ENCODE measurements around the gene KIFBP. TPM values are rescaled to one million over a fixed set of nuclear protein-coding genes. Genes with fewer than 3 reads are reported as not detected.
"Not testable (repeated sequence)": the region's sequence is repeated elsewhere in the genome, so short reads cannot be mapped to it uniquely, and the experiment has no call there.

The KIFBP gene
- total RNA-seq (2012; rRNA removed): 40.8 and 42.8 TPM in 2 replicates

GRCh38 chr10:68988530-68989316 is at the start of gene KIFBP:
Gene KIFBP (plus strand): TSS chr10:68988803. CDS start chr10:68988833, 30 bp downstream.
- Histone ChIP-seq H3K36me3 (ENCODE audit: insufficient read depth, low read length) (peaks cover 15% of the 10 kb centered on the region), H3K4me2 (ENCODE audit: low read length) (peak within 1 kb of the TSS; percentile 96), H3K27me3 (ENCODE audit: control insufficient read depth, insufficient read depth, low read length) (no peaks in the 10 kb centered on the region), H3K4me3 (ENCODE audit: low read length) (peak within 1 kb of the TSS; percentile 92), H3K9ac (ENCODE audit: low read depth, low read length) (peak within 1 kb of the TSS; percentile 93), H3K4me1 (ENCODE audit: control insufficient read depth, insufficient read depth, low read length) (peaks cover 34% of the 10 kb centered on the region), H3K9me3 (replicated peaks; ENCODE audit: low read length) (no peaks in the 10 kb centered on the region)

- H3K4me3 ChIP-seq (ENCODE audit: low read length): no peak overlapping the region
- H3K4me1 ChIP-seq (ENCODE audit: control insufficient read depth, insufficient read depth, low read length): no peaks in the 10 kb centered on the region
- H3K9me3 ChIP-seq (replicated peaks; ENCODE audit: low read length): no peaks in the 10 kb centered on the region
- no peak overlapping the region for H3K9ac ChIP-seq (ENCODE audit: low read depth, low read length)
- no peak overlapping the region for H3K4me2 ChIP-seq (ENCODE audit: low read length)
- H3K36me3 ChIP-seq (ENCODE audit: insufficient read depth, low read length): peaks cover 32% of the 10 kb centered on the region
- no peaks in the 10 kb centered on the region for H3K27me3 ChIP-seq (ENCODE audit: control insufficient read depth, insufficient read depth, low read length)
These were observed 49.7 kb upstream of the KIFBP start for GRCh38 chr10:68938884-68939283.

- H3K4me1 ChIP-seq (ENCODE audit: control insufficient read depth, insufficient read depth, low read length); H3K4me3 ChIP-seq (ENCODE audit: low read length); H3K27me3 ChIP-seq (ENCODE audit: control insufficient read depth, insufficient read depth, low read length); H3K9me3 ChIP-seq (replicated peaks; ENCODE audit: low read length); H3K9ac ChIP-seq (ENCODE audit: low read depth, low read length); H3K4me2 ChIP-seq (ENCODE audit: low read length): not testable (repeated sequence)
- H3K36me3 ChIP-seq (ENCODE audit: insufficient read depth, low read length): peaks cover 28% of the 10 kb centered on the region
These were observed 47.7 kb upstream of the KIFBP start for GRCh38 chr10:68940917-68941316.

DNA sequence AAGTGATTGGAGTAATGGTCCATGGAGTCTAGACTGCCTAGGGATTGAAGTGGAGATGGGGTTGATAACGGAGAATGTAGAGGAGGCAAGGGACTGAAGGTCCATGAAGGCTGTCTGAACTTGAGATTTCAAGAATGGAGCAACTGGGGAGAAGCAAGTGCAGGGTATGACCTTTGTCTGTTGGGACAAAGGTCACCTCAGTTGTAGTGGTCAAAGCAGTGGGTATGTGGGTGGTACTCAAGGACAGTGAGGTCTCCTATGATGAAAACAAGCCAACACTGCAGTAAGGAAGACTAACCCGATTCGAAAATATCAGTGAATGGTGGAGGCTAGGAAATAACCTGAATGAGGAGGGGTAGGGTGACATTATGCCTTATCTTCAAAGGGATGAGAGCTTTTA is 38.0 kb upstream of the KIFBP start:
- H3K4me2 ChIP-seq (ENCODE audit: low read length): no peak overlapping the region
- H3K4me1 ChIP-seq (ENCODE audit: control insufficient read depth, insufficient read depth, low read length): peaks cover 4% of the 10 kb centered on the region
- no peaks in the 10 kb centered on the region for H3K9me3 ChIP-seq (replicated peaks; ENCODE audit: low read length)
- H3K36me3 ChIP-seq (ENCODE audit: insufficient read depth, low read length): peaks cover 49% of the 10 kb centered on the region
- H3K9ac ChIP-seq (ENCODE audit: low read depth, low read length): no peak overlapping the region
- H3K4me3 ChIP-seq (ENCODE audit: low read length): no peak overlapping the region
- no peaks in the 10 kb centered on the region for H3K27me3 ChIP-seq (ENCODE audit: control insufficient read depth, insufficient read depth, low read length)

DNA sequence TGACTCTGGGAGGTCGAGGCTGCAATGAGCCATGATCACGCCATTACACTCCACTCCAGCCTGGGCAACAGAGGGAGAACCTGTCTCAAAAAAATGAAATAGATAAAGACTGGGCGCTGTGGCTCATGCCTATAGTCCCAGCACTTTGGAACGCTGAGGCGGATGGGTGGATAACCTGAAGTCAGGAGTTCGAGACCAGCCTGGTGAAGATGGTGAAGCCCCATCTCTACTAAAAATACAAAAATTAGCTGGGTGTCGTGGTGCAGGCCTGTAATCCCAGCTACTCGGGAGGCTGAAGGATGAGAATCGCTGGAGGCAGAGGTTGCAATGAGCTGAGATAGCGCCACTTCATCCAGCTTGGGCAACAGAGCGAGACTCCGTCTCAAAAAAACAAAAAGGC is 33.7 kb upstream of the KIFBP start:
- peak overlapping the region; percentile 86 for H3K4me2 ChIP-seq (ENCODE audit: low read length)
- H3K4me3 ChIP-seq (ENCODE audit: low read length): peak overlapping the region; percentile 92
- H3K27me3 ChIP-seq (ENCODE audit: control insufficient read depth, insufficient read depth, low read length): no peaks in the 10 kb centered on the region
- H3K4me1 ChIP-seq (ENCODE audit: control insufficient read depth, insufficient read depth, low read length): peaks cover 19% of the 10 kb centered on the region
- H3K9me3 ChIP-seq (replicated peaks; ENCODE audit: low read length): no peaks in the 10 kb centered on the region
- peaks cover 20% of the 10 kb centered on the region for H3K36me3 ChIP-seq (ENCODE audit: insufficient read depth, low read length)
- H3K9ac ChIP-seq (ENCODE audit: low read depth, low read length): peak overlapping the region; percentile 96

DNA sequence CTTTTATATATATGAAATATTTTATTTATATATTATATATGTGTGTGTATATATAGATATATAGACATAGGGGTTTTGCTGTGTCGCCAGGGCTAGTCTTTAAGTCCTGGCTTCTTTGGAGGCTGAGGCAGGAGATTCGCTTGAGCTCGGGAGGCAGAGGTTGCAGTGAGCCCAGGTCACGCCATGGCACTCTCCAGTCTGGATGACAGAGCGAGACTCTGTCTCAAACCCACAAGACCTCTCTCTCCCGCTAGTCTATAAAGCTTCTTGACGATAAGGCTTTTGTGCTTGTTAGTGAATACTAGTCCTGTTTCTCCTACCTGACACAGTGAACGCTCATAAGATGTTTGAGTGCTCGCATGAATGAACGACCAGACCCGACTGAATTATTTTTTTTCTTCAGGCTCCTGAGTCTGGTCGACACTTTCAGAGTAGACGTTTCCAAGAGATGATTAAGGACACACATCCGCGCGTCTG is 33.2 kb upstream of the KIFBP start:
- H3K9me3 ChIP-seq (replicated peaks; ENCODE audit: low read length): no peaks in the 10 kb centered on the region
- peak overlapping the region; percentile 86 for H3K4me2 ChIP-seq (ENCODE audit: low read length)
- peak overlapping the region; percentile 96 for H3K9ac ChIP-seq (ENCODE audit: low read depth, low read length)
- peaks cover 19% of the 10 kb centered on the region for H3K4me1 ChIP-seq (ENCODE audit: control insufficient read depth, insufficient read depth, low read length)
- peaks cover 20% of the 10 kb centered on the region for H3K36me3 ChIP-seq (ENCODE audit: insufficient read depth, low read length)
- peak overlapping the region; percentile 92 for H3K4me3 ChIP-seq (ENCODE audit: low read length)
- no peaks in the 10 kb centered on the region for H3K27me3 ChIP-seq (ENCODE audit: control insufficient read depth, insufficient read depth, low read length)

GRCh38 chr10:68955832-68956532 is 32.6 kb upstream of the KIFBP start, which contains the start of gene DDX21:
Gene DDX21 (plus strand): TSS chr10:68956170. CDS start chr10:68956226, 56 bp downstream.
- peak within 1 kb of the TSS; percentile 86 for H3K4me2 ChIP-seq (ENCODE audit: low read length)
- H3K9ac ChIP-seq (ENCODE audit: low read depth, low read length): peak within 1 kb of the TSS; percentile 96
- peaks cover 19% of the 10 kb centered on the region for H3K36me3 ChIP-seq (ENCODE audit: insufficient read depth, low read length)
- peaks cover 19% of the 10 kb centered on the region for H3K4me1 ChIP-seq (ENCODE audit: control insufficient read depth, insufficient read depth, low read length)
- H3K9me3 ChIP-seq (replicated peaks; ENCODE audit: low read length): no peaks in the 10 kb centered on the region
- peak within 1 kb of the TSS; percentile 92 for H3K4me3 ChIP-seq (ENCODE audit: low read length)
- no peaks in the 10 kb centered on the region for H3K27me3 ChIP-seq (ENCODE audit: control insufficient read depth, insufficient read depth, low read length)

GRCh38 chr10:68957284-68957615 is 31.4 kb upstream of the KIFBP start:
- Histone ChIP-seq H3K36me3 (ENCODE audit: insufficient read depth, low read length) (peaks cover 28% of the 10 kb centered on the region), H3K27me3 (ENCODE audit: control insufficient read depth, insufficient read depth, low read length) (no peaks in the 10 kb centered on the region), H3K9ac (ENCODE audit: low read depth, low read length) (peak overlapping the region; percentile 96), H3K4me2 (ENCODE audit: low read length) (peak overlapping the region; percentile 86), H3K4me1 (ENCODE audit: control insufficient read depth, insufficient read depth, low read length) (peaks cover 19% of the 10 kb centered on the region), H3K4me3 (ENCODE audit: low read length) (peak overlapping the region; percentile 92), H3K9me3 (replicated peaks; ENCODE audit: low read length) (no peaks in the 10 kb centered on the region)

GRCh38 chr10:68957654-68958053 is 30.9 kb upstream of the KIFBP start:
- no peaks in the 10 kb centered on the region for H3K27me3 ChIP-seq (ENCODE audit: control insufficient read depth, insufficient read depth, low read length)
- H3K36me3 ChIP-seq (ENCODE audit: insufficient read depth, low read length): peaks cover 32% of the 10 kb centered on the region
- peak overlapping the region; percentile 96 for H3K9ac ChIP-seq (ENCODE audit: low read depth, low read length)
- peak overlapping the region; percentile 92 for H3K4me3 ChIP-seq (ENCODE audit: low read length)
- peak overlapping the region; percentile 86 for H3K4me2 ChIP-seq (ENCODE audit: low read length)
- H3K9me3 ChIP-seq (replicated peaks; ENCODE audit: low read length): no peaks in the 10 kb centered on the region
- peaks cover 19% of the 10 kb centered on the region for H3K4me1 ChIP-seq (ENCODE audit: control insufficient read depth, insufficient read depth, low read length)

DNA sequence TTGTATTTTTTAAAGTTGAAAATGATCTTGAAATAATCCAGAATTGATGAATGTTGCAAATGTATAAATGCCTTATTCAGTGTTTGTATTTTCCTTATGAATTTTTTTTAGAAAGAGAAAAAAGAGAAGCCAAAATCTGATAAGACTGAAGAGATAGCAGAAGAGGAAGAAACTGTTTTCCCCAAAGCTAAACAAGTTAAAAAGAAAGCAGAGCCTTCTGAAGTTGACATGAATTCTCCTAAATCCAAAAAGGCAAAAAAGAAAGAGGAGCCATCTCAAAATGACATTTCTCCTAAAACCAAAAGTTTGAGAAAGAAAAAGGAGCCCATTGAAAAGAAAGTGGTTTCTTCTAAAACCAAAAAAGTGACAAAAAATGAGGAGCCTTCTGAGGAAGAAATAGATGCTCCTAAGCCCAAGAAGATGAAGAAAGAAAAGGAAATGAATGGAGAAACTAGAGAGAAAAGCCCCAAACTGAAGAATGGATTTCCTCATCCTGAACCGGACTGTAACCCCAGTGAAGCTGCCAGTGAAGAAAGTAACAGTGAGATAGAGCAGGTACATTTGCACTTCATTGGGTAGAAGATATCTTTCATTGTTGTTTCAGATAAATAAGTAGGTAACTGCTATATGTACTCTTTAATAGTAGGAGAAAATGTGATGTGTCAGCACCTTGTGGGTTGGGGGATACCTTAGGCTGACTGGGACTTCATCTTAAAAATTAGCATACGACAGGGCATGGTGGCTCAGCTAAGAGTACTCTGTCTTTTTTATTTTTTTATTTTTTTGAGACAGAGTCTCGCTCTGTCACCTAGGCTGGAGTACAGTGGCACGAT is 28.7 kb upstream of the KIFBP start:
- Histone ChIP-seq H3K27me3 (ENCODE audit: control insufficient read depth, insufficient read depth, low read length) (no peaks in the 10 kb centered on the region), H3K9me3 (replicated peaks; ENCODE audit: low read length) (no peaks in the 10 kb centered on the region), H3K4me3 (ENCODE audit: low read length) (no peak overlapping the region), H3K36me3 (ENCODE audit: insufficient read depth, low read length) (peaks cover 54% of the 10 kb centered on the region), H3K4me1 (ENCODE audit: control insufficient read depth, insufficient read depth, low read length) (peaks cover 17% of the 10 kb centered on the region), H3K4me2 (ENCODE audit: low read length) (no peak overlapping the region), H3K9ac (ENCODE audit: low read depth, low read length) (no peak overlapping the region)

DNA sequence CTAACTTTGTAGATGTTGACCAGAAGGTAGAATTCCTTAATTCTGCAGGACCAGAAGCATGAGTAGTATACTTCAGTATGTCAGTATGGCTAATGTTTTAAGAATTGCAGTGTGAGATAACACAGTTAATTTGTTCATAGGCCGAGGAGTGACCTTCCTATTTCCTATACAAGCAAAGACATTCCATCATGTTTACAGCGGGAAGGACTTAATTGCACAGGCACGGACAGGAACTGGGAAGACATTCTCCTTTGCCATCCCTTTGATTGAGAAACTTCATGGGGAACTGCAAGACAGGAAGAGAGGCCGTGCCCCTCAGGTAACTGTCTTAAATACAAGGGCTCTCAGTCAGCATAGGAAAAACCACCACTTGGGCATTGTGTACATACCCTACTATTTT is 25.5 kb upstream of the KIFBP start:
- Histone ChIP-seq H3K9ac (ENCODE audit: low read depth, low read length) (no peak overlapping the region), H3K36me3 (ENCODE audit: insufficient read depth, low read length) (peaks cover 84% of the 10 kb centered on the region), H3K9me3 (replicated peaks; ENCODE audit: low read length) (no peaks in the 10 kb centered on the region), H3K27me3 (ENCODE audit: control insufficient read depth, insufficient read depth, low read length) (no peaks in the 10 kb centered on the region), H3K4me3 (ENCODE audit: low read length) (no peak overlapping the region), H3K4me1 (ENCODE audit: control insufficient read depth, insufficient read depth, low read length) (peaks cover 3% of the 10 kb centered on the region), H3K4me2 (ENCODE audit: low read length) (no peak overlapping the region)
